Activated CD8-positive, alpha-beta memory T cell treated with anti-CD3 and anti-CD28 coated beads, Interleukin-2, amount 50 U/mL, for 1 hour (primary cell): ENCODE data around the gene CWC25.

Experiments
- DNase-seq: peaks from one replicate; pipeline ENCODE4 v3.0.0-alpha.2; 2020; ENCODE audit errors: extremely low read depth

CWC25 gene

DNA sequence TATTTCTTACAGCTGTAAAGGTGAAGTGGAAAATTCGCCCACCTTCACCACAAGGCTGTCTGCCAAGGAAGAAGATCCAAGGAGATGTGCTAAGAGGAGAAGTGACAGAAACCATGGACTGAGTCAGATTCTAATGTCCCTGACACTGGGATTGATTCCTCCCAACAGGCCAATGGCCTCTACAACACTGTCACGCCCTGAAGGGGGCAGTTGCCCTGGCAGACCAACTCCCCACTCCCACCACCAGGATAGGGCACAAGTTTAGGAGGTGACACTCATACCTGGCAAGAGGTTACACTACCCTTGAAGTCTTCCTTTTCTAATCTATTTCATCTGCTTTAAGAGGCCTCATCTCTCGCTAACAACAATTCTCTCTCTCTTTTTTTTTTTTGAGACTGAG, 41.9 kb downstream of the CWC25 start:
- DNase-seq, result no peak

- DNase-seq, result no peak
These were observed 45.0 kb downstream of the CWC25 start for GRCh38 chr17:38779965-38780752.

- DNase-seq, result no peak
These were observed 47.4 kb downstream of the CWC25 start for GRCh38 chr17:38777641-38778250.

DNA sequence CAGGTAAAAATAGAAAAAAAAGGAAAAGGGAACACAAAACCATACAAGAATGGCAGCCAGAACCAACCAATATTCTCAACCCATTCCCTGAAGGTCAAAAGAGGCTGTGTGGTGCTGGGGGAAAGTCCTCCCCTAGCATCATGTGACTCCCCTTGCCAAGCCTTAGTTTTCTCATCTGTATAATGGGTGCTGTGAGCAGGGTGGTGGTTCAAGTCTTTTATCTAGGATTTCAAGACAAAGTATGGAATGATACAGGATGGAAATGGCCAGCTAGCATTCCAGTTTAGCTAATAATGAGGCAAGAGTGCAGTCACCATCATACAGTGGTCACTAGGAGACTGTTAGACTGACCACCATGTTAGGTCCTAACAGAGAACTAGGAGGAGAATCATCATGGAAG, 51.9 kb downstream of the CWC25 start:
- DNase-seq, result no peak

DNA sequence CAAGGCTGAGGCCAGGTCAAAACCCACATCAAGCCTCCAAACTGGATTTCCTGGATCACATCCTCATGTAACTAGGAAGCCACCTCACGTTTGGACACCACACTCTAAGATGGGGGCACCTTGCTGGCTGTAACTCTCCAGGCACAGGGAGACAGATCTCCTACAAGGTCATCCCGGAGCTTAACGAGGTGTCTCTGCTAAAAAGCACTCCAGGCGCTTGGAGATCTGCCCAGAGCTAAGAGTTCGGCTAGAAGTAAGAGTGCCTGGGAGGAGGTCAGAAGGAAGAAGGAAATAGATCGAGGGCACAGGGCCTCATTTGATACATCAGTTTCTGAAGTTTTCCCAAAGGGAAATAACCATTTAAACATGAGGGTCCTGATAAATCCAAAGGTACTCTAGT, 56.7 kb downstream of the CWC25 start:
- DNase-seq, result no peak

DNA sequence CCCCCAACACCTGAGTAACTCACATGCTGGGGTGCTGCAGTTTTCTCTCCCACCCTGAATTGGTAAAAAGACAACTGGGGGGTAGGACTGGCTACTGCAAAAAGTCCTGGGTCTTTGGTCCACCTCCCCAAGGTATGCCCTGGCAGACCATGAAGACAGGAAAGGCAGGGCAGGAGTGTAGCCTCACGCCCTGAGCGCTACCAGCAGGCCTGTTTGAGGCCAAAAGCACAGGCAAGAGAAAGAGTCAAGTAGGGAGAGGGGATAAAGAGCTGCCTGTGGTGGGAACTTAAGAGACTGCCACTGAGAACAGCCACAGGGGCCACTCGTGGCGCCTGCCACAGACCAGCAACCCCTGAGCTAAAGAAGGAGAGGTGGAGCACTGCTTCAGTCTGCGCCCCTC, 58.8 kb downstream of the CWC25 start:
- DNase-seq, result no peak

- DNase-seq, result no peak
These were observed 62.9 kb downstream of the CWC25 start for GRCh38 chr17:38762231-38762630.

- DNase-seq, result no peak
These were observed 63.5 kb downstream of the CWC25 start for GRCh38 chr17:38761612-38762011.

- no peak for DNase-seq
These were observed 72.0 kb downstream of the CWC25 start for GRCh38 chr17:38753071-38753506.

DNA sequence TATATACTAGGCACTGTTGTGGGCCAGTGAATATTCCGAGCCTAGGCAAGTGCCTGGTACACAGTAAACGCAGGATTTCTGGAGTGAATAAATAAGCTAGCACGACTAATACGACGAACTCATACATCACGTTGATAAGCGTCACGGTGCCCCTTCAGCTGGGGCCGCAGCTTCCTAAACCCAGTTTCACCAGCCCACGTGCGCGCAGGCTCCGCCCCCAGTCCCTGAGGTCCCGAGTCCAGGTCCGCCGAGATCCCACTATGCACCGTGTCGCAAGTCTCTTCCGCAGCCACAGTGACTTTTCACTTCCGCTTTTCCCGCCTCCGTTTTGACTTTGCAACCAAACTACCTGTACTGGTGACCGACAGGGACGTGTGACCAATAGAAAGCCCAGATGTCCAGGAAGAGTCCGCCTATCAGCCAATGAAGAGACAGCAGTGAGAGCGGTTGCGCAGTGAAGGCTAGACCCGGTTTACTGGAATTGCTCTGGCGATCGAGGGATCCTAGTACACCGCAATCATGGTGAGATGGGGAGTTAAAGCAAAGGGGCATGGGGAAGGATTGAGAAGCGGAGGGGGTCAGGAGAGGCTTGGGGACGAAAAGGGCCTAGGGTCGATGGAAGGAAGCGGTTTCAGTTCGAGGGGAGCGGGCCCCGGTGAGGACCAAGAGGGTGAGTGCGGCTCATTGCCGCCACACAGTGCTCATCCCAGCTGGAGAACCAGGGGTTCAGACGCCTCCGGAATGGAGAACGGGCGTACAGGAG, 72.6 kb downstream of the CWC25 start, which contains the start of gene PSMB3:
PSMB3 (plus strand) TSS at position 434 of the 763 bp plus-strand sequence; CDS start at position 520, 86 bp downstream.
- peak; percentile 94 for DNase-seq

DNA sequence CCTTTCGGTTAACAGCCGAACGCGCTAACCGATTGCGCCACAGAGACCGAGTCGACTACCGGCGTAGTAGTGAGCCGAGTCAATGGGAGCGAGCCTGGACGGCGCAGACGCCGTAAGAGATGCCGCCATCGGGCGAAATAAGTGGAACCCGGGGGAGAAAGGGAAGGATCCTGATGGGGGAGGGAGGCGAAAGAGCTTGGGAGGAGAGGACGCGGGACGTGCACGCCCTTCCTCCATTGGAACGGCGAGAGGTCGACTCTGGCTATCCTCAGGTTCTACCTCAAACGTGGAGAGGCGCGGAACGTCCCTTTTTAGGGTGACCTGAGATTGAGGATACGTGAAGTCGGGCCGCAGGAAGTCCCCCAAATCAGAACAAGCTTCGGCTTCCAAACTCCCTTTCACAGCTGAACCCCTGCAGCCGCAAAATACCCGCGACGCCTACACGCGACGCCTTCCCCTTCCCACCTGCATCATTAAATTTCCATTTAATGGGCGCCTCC, 73.3 kb downstream of the CWC25 start:
- DNase-seq, result peak; percentile 40

DNA sequence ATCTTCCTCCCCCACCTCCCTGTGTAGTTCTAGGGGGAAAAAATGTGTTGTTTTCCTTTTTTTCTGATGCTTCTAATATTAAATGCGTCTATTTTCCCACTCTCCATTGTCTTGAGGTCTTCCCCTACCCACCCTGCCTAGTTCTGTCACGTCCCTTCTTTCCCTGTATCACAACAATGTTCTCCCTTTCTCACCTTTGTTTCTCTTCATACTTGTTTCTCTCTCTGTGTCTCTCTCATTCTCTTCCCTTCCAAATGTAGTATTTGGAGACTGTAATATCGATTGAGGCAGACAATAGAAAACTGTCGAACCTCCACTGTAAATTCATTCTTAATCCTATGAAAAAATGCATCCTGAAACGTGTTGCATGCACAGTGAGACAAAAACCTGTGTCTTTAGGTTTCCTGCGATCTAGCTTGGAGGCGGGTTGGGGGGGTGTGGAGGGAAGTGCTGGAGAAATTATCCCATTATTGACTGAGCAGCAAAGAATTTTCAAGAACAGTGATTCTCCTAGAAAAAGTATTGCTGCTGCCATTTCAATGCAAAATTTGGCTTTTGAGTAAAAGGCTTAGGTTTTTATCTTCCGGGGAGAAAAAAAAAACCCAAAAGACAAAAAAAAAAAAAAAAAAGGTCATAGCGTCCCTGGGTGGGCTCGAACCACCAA, 73.8 kb downstream of the CWC25 start:
- no peak for DNase-seq
